GM15510 (cell line): ENCODE measurements around the gene PSD2.

Experiments
- POLR2A ChIP-seq: IDR thresholded peaks from 3 replicates; pipeline ENCODE4 v1.6.1; 2011; ENCODE audit warnings: borderline replicate concordance; ENCODE audit not compliant: insufficient read length; ENCODE audit errors: extremely low read depth

The PSD2 gene

GRCh38 chr5:139849942-139850341 is 54.3 kb downstream of the PSD2 start:
- no peak for TF ChIP-seq POLR2A

- no peak for TF ChIP-seq POLR2A
Measured at GRCh38 chr5:139850423-139851016, 54.9 kb downstream of the PSD2 start.

GRCh38 chr5:139851558-139851957 is 56.0 kb downstream of the PSD2 start:
- no peak for TF ChIP-seq POLR2A

- TF ChIP-seq POLR2A: no peak
Measured at GRCh38 chr5:139852696-139853095, 57.1 kb downstream of the PSD2 start.

GRCh38 chr5:139854029-139854605 is 58.5 kb downstream of the PSD2 start:
- no peak for TF ChIP-seq POLR2A

- no peak for TF ChIP-seq POLR2A
Measured at GRCh38 chr5:139854953-139855352, 59.3 kb downstream of the PSD2 start.

- no peak for TF ChIP-seq POLR2A
Measured at GRCh38 chr5:139855451-139855850, 59.8 kb downstream of the PSD2 start.

- TF ChIP-seq POLR2A: no peak
Measured at GRCh38 chr5:139855946-139856540, 60.4 kb downstream of the PSD2 start.

- TF ChIP-seq POLR2A: no peak
Measured at GRCh38 chr5:139856714-139857113, 61.1 kb downstream of the PSD2 start.

GRCh38 chr5:139859013-139859412 is 63.4 kb downstream of the PSD2 start:
- TF ChIP-seq POLR2A: no peak

- TF ChIP-seq POLR2A: no peak
Measured at GRCh38 chr5:139861021-139861888, 65.6 kb downstream of the PSD2 start.

GRCh38 chr5:139861889-139862207 is 66.2 kb downstream of the PSD2 start:
- no peak for TF ChIP-seq POLR2A

- no peak for TF ChIP-seq POLR2A
Measured at GRCh38 chr5:139862313-139862712, 66.7 kb downstream of the PSD2 start.

- TF ChIP-seq POLR2A: no peak
Measured at GRCh38 chr5:139862803-139863202, 67.2 kb downstream of the PSD2 start.

GRCh38 chr5:139863361-139863760 is 67.8 kb downstream of the PSD2 start:
- no peak for TF ChIP-seq POLR2A
